HTR-8/SVneo (cell line): ENCODE results near the gene FBXL7.

Experiments used
- DNase-seq: peaks from one replicate; pipeline ENCODE4 v3.0.0; 2011; ENCODE audit warnings: low spot score, mixed read lengths; ENCODE audit not compliant: insufficient read length
- FAIRE-seq: peaks from 2 replicates; lab custom pipeline; 2011; peaks lifted over from hg19 to GRCh38; lab: Jason Lieb, UNC

Gene FBXL7

DNA sequence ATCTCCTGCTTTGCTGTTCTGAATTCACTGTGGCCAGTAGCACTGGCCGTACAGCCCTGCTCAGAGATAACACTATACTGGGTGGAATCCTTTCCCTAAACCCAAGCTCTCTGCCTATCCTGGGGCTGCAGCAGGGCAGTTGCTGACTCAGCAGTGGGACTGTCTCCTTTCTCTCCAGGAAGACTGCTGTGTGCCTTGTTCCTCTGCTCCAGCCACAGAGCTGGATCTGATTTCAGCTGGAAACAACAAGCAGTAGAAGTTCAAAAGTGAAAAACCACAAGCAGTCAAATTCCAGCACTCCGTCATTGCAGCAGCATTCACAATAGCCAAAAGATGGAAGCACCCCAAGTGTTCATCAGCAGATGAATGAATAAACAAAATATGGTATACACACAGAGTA lies 105.0 kb downstream of the FBXL7 start:
- no peak for DNase-seq

DNA sequence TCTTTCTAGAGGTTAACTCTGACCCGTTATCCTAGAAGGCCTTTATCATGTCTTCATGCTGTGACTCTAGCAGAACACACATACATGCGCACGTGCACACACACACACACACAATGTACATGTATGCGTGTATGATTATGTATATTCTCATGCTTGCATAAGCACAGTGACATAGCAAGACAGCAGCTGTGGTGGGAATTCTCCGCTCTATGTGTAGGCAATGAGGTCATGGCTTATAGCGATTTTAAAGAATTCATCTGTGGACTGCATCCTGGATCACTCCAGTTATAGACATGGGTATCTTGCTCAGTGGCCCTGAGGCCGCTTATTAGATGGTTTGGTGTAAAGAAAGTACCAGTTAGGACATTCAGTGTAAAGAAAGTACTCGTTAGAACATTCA lies 106.2 kb downstream of the FBXL7 start:
- peak; percentile 31 for FAIRE-seq
- DNase-seq = no peak

More for the DNA sequence above, 105.0 kb downstream of the FBXL7 start:
- FAIRE-seq = no peak

DNA sequence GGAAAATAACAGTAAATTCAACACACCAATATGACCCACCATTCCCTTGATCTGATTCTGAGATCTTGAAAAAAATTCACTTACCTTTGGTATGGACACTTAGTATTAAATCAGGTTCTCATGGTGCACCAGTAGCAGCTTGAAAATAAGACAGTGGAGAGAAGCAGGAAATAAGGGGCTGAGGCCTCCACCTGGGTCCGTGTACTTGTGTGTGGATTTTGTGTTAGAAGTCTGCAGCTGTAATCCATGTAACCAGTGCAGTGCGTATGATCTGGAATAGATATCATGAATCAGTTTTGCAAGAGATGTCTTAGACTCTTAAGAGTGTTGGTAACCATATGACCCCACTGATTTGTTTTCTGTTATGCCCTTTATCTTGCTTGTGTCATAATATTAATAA lies 107.1 kb downstream of the FBXL7 start:
- FAIRE-seq = no peak
- DNase-seq = no peak

DNA sequence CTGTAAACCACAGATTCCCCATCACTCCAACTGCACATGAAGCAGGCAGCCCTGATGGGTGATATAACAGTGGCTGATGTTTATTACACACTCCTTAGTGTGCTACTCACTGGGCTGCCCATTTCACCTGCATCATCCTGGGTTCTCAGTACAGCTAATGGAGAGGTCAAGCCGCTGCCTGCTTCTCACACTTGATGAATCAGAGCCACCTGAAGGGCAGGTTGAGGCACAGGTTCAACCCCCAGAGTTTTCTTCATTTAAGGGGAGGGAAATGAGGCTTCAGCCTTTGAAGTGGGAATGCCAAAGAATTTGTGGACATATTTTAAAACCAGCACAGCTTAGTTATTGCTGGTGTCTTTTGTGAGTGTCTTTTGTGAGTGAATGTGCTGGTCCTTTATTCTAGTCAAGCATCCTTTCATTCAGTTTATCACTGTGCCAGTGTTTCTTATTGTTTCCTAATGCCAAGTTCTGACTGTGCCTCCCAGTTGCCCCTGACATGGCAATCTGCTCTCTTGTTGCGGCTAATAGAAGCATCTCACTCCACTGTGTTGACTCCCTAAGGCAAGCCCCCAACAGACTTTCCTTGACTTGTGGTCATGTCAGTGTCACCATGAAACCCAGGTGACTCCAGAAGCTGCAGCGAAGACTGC lies 109.2 kb downstream of the FBXL7 start:
- no peak for FAIRE-seq
- DNase-seq = no peak

GRCh38 chr5:15610216-15610615 lies 110.2 kb downstream of the FBXL7 start:
- DNase-seq (no peak), FAIRE-seq (no peak)

DNA sequence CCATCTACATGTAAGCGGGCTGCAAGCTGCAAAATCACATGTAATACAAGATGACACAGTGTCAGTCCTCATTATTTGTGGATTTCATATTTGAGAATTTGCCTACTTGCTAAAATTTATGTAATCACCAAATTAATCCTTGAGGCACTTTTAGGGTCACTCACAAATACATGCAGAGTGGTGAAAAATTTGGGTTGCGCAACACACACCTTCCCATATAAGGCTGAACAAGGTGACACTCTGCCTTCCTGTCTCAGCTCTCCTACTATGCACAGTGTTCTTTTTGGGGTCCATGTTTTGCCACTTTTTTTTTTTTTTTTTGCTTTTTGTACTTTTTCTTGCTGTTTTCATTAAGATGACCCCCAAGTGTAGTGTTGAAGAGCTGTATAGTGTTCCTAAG lies 111.0 kb downstream of the FBXL7 start:
- no peak for FAIRE-seq

DNA sequence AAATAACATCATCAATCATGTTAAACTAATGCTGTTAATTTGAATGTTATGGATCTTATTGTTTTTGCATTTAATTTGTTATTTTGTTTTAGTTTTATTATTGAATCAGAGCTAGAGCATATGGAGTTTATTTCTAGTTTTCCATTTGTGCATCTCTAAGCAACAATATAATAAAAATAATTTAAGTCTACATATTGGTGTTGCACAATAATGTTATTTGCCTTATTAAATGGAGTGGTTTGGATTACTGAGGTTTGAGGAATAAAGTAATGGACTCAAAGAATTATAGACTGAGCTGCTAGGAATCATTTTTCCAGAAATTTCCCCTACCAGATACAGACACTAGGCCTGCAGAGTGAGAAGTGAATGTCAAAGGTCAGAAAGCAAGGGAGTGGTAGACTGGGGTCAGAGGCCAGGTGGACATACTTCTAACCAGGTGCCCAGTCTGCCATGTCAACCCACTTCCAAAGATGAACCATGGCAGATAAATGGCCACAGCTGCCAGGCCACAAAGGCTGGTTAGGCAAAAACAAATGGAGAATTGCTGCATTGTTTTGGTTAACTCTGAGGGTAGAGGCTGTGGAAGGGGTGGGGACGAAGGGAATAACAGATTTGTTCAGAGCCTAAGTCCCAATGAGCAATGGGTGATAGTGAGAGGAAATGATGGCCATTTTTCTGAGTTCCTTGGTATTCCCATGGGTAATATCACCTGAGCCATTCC lies 113.1 kb downstream of the FBXL7 start:
- FAIRE-seq = no peak
- DNase-seq = no peak

More for the DNA sequence above, 111.0 kb downstream of the FBXL7 start:
- DNase-seq = no peak

DNA sequence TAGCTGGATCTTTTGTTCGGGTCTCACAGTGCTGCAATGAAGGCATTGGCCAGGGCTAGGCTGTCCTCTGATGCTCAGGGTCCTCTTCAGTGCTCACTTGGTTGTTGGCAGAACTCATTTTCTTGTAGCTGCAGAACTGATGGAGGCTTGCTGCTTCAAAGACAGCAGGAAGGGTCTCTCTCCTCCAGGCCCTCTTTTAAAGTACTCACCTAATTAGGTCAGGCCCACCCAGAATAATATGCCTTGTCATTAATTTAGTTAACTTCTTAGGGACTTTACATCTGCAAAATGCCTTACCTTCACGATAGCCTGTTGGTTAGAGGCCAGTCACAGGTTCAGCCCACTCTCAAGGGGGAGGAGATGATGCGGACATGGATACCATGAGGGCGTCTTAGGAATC lies 114.7 kb downstream of the FBXL7 start:
- no peak for DNase-seq
- no peak for FAIRE-seq

DNA sequence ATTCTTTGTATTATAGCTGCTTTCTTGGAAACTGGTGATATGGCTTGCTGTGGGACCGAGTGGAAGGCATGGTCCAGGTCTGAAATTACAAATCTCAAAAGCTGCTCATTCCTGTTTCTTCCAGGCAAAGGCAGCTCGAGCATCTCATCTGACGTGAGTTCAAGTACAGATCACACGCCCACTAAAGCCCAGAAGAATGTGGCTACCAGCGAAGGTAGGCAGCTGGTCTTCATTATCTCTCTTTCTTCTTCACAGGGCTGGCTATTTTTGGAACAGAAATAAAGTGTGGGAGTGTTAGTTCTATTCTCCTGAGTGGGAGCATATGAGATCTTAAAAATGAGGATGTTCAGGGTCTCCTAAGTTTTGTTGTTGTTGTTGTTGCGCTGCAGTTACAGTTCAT lies 115.9 kb downstream of the FBXL7 start:
- FAIRE-seq (no peak), DNase-seq (no peak)

DNA sequence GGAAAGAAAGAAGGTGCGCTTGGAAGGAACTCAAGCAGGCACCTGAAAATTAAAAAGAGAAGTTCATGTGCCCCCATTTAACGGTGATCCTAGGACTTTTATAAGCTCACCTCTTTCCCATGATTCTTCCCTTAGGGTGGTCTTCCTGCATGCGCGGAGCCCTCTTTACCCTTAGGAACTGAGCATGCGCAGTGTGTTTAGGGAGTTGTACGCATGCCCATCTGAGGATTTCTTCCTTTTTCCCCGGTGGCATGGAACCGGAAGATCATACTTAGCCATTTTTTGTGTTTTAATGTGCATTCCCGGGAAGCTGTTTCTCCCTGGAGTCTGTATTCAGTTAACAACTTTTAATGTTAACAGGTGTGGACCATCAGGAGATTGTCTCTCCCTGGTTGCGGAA lies 119.0 kb downstream of the FBXL7 start:
- FAIRE-seq = peak; percentile 28
- DNase-seq = no peak

DNA sequence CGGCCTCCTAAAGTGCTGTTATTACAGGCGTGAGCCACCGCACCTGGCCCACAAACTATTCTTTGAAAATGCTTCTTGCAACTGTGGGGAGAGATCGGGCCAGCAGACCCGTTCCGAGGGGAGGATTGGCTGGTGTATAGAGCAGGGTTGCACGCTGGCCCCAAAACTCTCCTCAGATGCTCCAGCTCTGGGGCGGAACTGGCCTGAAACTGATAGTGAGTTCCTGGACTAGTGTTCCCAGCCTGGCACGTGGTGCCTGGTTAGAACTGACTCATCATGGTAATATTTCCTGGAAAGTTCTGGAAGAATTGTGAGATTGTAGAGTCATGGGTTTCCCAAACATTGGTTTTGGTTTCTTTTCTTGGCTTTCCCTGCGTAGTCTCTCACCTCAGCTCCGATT lies 120.5 kb downstream of the FBXL7 start:
- peak; percentile 24 for DNase-seq

GRCh38 chr5:15621094-15621493 lies 121.1 kb downstream of the FBXL7 start:
- DNase-seq (no peak), FAIRE-seq (no peak)

More for the DNA sequence above, 120.5 kb downstream of the FBXL7 start:
- FAIRE-seq = no peak

DNA sequence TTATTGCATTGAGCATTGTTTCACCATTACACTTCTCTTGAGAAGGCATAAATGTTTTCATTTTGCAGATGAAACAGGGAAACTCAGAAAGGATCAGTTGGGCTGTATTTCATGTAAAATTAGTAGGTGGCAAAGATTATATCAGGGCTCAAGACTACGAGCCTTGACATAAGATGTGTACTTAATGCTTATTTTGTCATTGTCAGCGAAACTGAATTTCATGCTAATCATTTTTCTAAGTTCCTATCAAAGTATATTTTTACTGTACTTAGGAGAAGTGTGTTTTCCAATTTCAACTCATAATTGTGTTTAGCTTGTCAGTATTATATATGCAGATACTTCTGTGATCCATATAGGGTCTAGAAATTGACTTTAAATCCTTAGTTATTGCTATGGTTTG lies 123.8 kb downstream of the FBXL7 start:
- no peak for FAIRE-seq
- no peak for DNase-seq

DNA sequence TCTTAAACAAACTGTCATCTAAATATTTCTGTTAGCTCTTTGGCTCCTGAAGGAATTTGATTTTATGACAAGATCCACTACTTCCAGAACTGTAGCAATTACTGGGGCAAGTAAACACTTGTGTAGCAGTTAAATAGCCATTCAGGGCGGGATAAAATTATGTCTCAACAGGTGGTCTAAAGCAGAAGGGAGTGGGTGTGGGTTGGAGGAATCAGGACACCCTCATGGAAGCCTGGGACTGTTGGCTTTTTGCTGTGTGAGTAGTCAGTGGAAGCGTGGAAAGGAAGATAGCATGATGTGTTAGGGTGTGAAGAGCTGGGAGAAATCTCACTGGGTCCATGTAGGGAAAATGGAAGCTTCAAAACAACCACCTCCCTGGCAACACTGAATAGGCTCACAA lies 127.1 kb downstream of the FBXL7 start:
- DNase-seq = no peak
- peak; percentile 49 for FAIRE-seq

- no peak for FAIRE-seq
Measured at GRCh38 chr5:15627647-15628046, 127.7 kb downstream of the FBXL7 start.

DNA sequence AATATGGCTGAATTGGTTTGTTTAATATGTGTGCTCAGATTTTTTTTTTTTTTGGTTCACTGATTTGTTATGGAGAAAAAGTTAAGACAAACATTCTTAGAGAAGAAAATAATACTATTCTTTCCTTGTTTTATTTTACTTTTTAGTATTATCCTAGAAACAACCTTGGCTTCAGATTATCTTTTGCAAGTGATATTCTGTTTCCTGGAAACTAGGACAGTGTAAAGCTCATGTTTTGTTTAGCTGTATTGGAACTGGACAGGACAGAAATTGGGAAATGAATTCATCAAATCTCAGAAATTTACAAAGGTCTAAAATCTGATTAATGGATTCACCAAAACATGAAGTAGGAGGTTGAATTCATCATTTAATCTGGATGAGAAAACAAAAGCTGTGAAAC lies 130.5 kb downstream of the FBXL7 start:
- DNase-seq (no peak), FAIRE-seq (no peak)

More at GRCh38 chr5:15627647-15628046, 127.7 kb downstream of the FBXL7 start:
- DNase-seq = no peak

DNA sequence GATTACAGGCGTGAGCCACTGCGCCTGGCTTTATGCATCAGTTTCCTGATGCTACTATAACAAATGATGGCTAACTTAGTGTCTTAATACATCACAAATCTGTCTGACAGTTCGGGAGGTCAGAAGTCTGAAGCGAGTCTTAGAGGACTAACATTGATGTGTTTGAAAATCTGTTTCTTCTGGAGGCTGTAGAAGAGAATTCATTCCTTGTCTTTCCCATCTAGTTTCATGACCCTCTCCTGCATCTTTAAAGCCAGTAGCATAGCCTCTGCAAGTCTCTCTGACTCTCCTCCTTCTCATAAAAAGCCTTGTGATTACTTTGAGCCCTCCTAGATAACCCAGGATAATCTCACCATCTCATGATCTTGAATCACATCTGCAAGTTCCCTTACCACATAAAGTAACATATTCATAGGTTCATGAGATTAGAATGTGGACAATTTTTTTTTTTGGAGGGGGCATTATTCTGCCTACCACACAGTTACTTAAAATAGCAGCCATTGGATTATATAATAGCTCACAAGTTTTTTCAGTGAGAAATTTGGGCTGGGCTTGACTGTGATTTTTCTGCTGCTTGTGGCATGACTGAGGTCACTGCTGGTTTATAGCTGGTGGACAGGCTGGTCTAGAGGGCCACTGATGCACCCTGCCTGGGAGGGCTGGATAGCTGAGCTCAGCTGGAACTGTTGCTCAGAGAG lies 134.8 kb downstream of the FBXL7 start:
- FAIRE-seq (no peak), DNase-seq (no peak)

DNA sequence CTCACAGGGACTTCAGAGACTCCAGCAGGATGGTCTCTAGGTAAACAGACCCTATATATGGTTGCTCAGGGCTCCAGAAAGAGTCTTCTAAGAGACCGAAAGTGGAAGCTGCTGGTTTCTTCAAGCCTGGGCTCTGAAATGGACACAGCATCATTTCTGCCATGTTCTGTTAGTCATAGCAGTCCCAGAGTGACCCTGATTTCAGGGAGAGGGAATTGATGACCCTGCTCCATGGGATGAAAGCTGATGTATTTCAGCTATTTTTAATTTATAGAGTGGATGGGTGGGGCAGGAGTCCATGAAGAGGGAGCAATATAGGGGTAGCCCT lies 135.3 kb downstream of the FBXL7 start:
- FAIRE-seq = no peak
- DNase-seq = no peak

GRCh38 chr5:15637345-15637744 lies 137.4 kb downstream of the FBXL7 start:
- DNase-seq (no peak), FAIRE-seq (no peak)

DNA sequence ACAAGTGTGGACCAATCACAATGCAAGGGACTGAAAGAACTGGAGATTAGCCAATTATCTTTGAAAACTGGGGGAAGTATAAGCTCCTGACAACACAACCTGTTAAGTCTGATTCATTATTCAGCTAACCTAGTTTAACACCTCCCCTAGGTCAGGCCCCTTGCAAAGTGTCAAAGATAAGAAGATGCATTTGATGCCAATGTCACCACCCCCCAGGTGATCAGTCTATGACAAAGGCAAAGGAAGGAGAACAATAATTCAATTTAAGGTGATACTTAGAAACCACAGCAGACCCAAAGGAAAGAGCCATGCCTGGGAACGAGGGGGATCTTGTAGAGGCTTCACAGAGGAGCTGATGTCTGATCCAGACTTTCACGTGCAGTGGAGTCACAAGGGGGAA lies 137.9 kb downstream of the FBXL7 start:
- FAIRE-seq = no peak
- no peak for DNase-seq

DNA sequence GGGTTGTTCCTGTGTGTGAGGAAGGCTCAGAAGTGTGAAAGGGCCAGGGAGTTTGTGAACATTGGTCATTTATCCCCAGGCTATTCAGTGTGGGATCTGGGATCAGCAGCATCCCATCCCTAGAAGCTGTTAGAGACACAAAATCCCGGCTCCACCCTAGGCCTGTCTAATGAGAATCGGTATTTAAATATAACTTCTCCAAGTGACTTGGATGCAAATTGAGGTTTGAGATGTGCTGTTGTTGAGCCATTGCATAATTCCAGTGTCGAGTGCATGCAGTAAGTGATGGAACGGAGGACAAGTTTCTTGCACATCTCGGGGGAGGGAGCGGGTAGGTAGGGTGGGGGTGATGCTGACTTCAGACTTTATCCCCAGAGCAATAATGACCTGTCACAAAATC lies 138.3 kb downstream of the FBXL7 start:
- no peak for DNase-seq
- no peak for FAIRE-seq
